ENCODE data around the gene TNFRSF1B.

Gene TNFRSF1B

DNA sequence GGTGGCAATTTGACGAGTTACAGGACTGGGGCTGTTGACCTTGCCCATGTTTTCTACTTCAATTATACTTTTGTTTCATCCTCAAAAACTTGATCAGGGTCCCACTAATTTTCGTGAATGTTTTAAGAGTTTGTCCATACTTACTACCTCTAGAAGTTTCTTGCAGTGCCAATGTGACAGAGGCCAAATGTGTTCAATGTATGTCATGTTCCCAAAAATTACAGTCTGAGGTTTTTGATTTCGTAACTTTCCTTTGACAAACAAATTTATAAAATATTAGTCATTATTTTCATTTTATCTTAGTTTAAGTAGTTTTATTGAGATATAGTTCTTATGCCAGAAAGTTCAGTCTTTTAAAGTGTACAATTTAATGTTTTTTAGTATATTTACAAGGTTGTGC, 78.3 kb downstream of the TNFRSF1B start:
- no peak for ATAC-seq (ENCODE audit: low read depth)
- H3K27ac ChIP-seq (ENCODE audit: poor library complexity, severe bottlenecking): no peak overlapping the region

DNA sequence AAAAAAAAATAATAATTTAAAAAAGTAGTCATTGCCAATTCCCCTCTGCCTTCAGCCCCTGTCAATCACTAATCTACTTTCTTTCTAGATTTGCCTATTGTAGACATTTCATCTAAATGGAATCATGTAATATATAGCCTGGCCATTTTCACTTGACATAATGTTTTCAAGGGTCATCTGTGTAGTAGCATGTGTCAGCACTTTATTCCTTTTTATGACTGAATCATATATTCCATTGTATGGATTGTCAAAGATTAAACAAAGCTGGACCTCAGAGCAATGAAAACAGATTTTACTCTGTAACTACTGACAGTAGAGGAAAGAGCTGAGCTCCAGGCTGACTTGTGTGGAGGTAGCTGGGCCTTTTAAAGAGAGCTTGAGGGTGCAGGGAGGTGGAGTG, 78.9 kb downstream of the TNFRSF1B start:
- Histone ChIP-seq H3K4me1 (ENCODE audit: insufficient read depth, poor library complexity, severe bottlenecking) (no peaks in the 10 kb centered on the region), H3K4me3 (ENCODE audit: severe bottlenecking) (no peak overlapping the region), H3K9me3 (ENCODE audit: severe bottlenecking) (no peaks in the 10 kb centered on the region), H3K36me3 (ENCODE audit: low read depth) (peaks cover 86% of the 10 kb centered on the region), H3K27me3 (ENCODE audit: insufficient read depth, poor library complexity, severe bottlenecking) (no peaks in the 10 kb centered on the region), H3K27ac (ENCODE audit: poor library complexity, severe bottlenecking) (no peak overlapping the region)
- no peak for ATAC-seq (ENCODE audit: low read depth)
- TF ChIP-seq, protein P1, sequence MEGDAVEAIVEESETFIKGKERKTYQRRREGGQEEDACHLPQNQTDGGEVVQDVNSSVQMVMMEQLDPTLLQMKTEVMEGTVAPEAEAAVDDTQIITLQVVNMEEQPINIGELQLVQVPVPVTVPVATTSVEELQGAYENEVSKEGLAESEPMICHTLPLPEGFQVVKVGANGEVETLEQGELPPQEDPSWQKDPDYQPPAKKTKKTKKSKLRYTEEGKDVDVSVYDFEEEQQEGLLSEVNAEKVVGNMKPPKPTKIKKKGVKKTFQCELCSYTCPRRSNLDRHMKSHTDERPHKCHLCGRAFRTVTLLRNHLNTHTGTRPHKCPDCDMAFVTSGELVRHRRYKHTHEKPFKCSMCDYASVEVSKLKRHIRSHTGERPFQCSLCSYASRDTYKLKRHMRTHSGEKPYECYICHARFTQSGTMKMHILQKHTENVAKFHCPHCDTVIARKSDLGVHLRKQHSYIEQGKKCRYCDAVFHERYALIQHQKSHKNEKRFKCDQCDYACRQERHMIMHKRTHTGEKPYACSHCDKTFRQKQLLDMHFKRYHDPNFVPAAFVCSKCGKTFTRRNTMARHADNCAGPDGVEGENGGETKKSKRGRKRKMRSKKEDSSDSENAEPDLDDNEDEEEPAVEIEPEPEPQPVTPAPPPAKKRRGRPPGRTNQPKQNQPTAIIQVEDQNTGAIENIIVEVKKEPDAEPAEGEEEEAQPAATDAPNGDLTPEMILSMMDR (IDR thresholded peaks at IDR 0.05; ENCODE audit: poor library complexity, severe bottlenecking): no peak
- no peak for DNase-seq (ENCODE audit: low spot score)

More for the DNA sequence above, 78.3 kb downstream of the TNFRSF1B start:
- Histone ChIP-seq H3K9me3 (ENCODE audit: severe bottlenecking) (no peaks in the 10 kb centered on the region), H3K27me3 (ENCODE audit: insufficient read depth, poor library complexity, severe bottlenecking) (no peaks in the 10 kb centered on the region), H3K4me1 (ENCODE audit: insufficient read depth, poor library complexity, severe bottlenecking) (no peaks in the 10 kb centered on the region), H3K36me3 (ENCODE audit: low read depth) (peaks cover 82% of the 10 kb centered on the region), H3K4me3 (ENCODE audit: severe bottlenecking) (no peak overlapping the region)
- DNase-seq (ENCODE audit: low spot score): no peak
- TF ChIP-seq, protein P1 (IDR thresholded peaks at IDR 0.05; ENCODE audit: poor library complexity, severe bottlenecking): no peak

DNA sequence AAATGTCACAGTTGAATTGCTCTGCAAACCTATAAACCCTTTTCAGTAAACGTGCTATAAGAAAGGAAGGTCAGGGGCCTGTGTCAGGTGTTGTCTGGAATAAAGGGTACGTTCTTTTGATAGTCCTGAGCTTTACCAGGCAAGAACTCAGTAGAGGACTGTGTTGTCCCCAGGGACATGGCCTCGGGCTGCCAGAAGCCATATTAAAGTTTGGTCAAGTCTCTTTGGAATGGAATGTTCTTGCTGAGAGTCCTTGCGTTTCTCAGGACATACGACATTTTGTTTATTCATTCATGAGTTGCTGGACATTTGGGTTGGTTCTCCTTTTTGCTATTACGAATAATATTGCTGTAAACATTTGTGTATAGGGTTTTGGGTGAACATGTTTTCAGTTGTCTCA, 79.8 kb downstream of the TNFRSF1B start:
- H3K27ac ChIP-seq (ENCODE audit: poor library complexity, severe bottlenecking): no peak overlapping the region
- no peaks in the 10 kb centered on the region for H3K4me1 ChIP-seq (ENCODE audit: insufficient read depth, poor library complexity, severe bottlenecking)
- no peak overlapping the region for H3K4me3 ChIP-seq (ENCODE audit: severe bottlenecking)
- peaks cover 78% of the 10 kb centered on the region for H3K36me3 ChIP-seq (ENCODE audit: low read depth)
- TF ChIP-seq, protein P1 (IDR thresholded peaks at IDR 0.05; ENCODE audit: poor library complexity, severe bottlenecking): no peak
- no peaks in the 10 kb centered on the region for H3K9me3 ChIP-seq (ENCODE audit: severe bottlenecking)
- no peak for ATAC-seq (ENCODE audit: low read depth)
- DNase-seq (ENCODE audit: low spot score): no peak
- H3K27me3 ChIP-seq (ENCODE audit: insufficient read depth, poor library complexity, severe bottlenecking): no peaks in the 10 kb centered on the region

DNA sequence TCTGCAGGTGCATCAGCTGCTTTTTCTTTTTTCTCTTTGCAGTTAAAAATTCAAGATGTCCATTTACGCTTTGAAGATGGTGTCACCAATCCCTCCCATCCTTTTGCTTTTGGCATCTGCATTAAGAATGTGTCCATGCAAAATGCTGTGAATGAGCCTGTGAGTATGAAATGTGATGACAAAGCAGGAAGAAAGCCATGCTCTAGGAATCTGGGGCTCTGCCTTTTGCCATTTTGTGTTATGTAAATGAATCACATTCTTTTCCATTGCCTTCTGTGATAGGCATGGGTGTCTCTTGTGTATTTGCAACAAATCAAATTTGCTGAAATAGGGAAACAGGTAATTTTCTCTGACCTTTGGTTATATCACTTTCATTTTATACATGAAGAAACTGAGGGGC, 82.4 kb downstream of the TNFRSF1B start:
- TF ChIP-seq, protein P1 (IDR thresholded peaks at IDR 0.05; ENCODE audit: poor library complexity, severe bottlenecking): no peak
- no peaks in the 10 kb centered on the region for H3K27me3 ChIP-seq (ENCODE audit: insufficient read depth, poor library complexity, severe bottlenecking)
- no peaks in the 10 kb centered on the region for H3K4me1 ChIP-seq (ENCODE audit: insufficient read depth, poor library complexity, severe bottlenecking)
- peaks cover 69% of the 10 kb centered on the region for H3K36me3 ChIP-seq (ENCODE audit: low read depth)
- H3K9me3 ChIP-seq (ENCODE audit: severe bottlenecking): no peaks in the 10 kb centered on the region
- H3K4me3 ChIP-seq (ENCODE audit: severe bottlenecking): no peak overlapping the region
- no peak overlapping the region for H3K27ac ChIP-seq (ENCODE audit: poor library complexity, severe bottlenecking)
- DNase-seq (ENCODE audit: low spot score) (no peak), ATAC-seq (ENCODE audit: low read depth) (no peak)

DNA sequence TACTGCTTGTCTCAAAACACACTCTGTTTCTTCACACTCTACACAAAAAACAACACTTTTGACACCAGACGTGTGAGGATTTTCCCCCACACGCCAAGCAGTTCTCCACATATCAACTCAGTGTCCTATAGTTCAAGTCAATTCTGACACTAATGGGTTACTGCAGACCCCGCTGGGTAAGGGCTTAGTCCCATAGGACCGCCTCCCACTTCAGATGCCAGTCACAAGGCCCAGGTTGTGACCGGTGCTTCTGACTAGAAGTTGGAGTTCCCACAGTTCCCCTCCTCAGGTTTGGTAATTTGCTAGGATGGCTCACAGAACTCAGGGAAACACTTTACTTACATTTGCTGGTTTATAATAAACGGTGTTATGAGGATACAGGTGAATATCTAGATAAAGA, 83.0 kb downstream of the TNFRSF1B start:
- no peak overlapping the region for H3K27ac ChIP-seq (ENCODE audit: poor library complexity, severe bottlenecking)
- peaks cover 69% of the 10 kb centered on the region for H3K36me3 ChIP-seq (ENCODE audit: low read depth)
- TF ChIP-seq, protein P1 (IDR thresholded peaks at IDR 0.05; ENCODE audit: poor library complexity, severe bottlenecking): no peak

More for the DNA sequence above, 83.0 kb downstream of the TNFRSF1B start:
- no peak for DNase-seq (ENCODE audit: low spot score)
- Histone ChIP-seq H3K4me3 (ENCODE audit: severe bottlenecking) (no peak overlapping the region), H3K4me1 (ENCODE audit: insufficient read depth, poor library complexity, severe bottlenecking) (no peaks in the 10 kb centered on the region), H3K27me3 (ENCODE audit: insufficient read depth, poor library complexity, severe bottlenecking) (no peaks in the 10 kb centered on the region), H3K9me3 (ENCODE audit: severe bottlenecking) (no peaks in the 10 kb centered on the region)
- no peak for ATAC-seq (ENCODE audit: low read depth)

Measured in RWPE2 (cell line).